HG02943 (cell line): ENCODE results near the gene CYTH1.

Experiments
- ATAC-seq: cut with Tn5 transposase; IDR thresholded peaks from one replicate; pipeline ENCODE4 v1.9.1; 2021; ENCODE audit warnings: mild to moderate bottlenecking, low read depth, moderate library complexity; ENCODE audit not compliant: unreplicated experiment

The CYTH1 gene

DNA sequence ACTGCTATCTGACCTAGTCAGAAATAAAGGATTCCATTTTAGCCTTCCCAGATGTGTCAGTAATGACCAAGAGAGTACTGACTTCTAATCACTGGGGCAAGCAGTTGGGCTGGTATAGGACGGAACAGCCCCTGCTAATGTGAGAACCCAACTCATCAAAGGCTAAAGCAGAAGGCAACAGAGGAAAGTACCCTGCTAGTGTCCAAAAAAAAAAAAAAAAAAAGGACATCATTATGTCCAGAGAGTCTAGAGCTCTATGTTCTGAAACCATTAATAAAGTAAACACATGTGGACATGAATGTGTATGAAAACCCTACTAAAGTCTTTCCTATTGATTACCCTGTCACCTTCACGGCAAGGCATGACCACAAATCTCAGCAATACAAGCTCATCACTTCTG, 85.0 kb downstream of the CYTH1 start:
- ATAC-seq = no peak

DNA sequence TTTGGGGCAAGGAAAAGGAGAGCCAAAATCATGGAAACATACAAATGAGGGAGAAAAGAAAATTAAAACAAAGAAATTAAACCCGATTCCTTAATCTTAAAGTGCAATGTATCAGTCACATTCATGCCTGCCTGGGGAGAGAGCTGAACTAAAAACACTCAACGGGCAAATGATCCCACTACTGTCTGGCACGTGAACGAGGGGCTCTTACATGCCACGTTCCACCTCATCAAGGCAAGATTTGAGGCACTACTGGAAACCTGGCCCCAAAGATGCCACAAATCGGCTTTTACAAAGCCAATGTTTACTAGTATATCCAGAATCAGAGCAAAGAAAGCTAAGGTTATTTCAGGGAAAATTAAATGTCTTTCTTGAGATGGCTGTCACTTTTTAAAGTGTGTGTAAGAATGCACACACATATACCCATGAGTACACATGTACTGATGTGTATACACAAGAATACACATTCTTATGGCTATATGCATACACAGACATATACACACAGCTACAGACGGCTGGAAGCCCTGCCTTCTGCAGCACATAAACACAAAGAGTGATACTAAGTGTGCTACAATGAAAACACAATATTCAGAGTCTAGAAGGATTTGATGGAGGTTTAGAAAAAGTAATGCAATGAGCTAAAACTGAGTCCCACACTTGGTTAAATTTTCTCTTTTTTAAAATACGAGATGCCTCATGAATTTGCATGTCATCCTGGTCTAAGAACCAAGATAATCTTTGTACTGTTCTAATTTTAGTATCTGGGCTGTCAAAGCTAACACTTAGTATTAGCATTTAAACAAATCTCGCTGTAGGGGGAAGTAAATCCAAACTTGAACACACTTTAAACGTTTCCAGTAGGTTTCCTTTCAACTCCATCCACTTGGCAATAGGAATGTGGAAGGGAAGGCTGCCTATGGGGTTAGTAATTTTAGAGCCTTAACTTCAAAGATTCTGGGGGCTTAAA, 85.8 kb downstream of the CYTH1 start:
- ATAC-seq = no peak

- ATAC-seq = no peak
Observed at GRCh38 chr17:78694805-78695531, 87.1 kb downstream of the CYTH1 start.

- ATAC-seq = no peak
Observed at GRCh38 chr17:78693346-78694083, 88.6 kb downstream of the CYTH1 start.

DNA sequence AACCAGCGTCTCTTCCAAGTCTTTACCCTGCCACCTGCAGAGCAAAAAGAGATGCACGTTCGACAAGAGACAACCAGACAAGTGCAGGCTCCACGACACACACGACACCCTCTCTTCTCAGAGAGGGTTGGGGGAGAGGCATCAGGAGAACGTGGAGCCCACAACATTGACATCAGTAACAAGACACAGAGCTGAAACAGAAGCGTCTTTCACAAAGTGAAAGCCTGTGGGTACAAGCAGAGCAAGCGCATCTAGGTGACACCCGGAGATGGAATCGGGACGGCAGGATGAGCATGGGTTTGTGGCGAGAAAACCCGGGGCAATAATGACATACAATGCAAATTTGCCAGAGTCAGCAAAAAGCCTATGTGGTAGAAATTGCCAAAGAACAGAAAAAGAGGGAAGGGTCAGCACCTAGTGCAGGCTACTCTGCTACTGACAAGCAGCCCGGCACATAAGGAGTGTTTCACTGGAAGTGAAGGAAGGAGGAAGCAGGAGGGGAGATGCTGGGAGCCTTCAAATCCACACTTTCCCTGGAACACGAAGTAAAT, 89.5 kb downstream of the CYTH1 start:
- no peak for ATAC-seq

DNA sequence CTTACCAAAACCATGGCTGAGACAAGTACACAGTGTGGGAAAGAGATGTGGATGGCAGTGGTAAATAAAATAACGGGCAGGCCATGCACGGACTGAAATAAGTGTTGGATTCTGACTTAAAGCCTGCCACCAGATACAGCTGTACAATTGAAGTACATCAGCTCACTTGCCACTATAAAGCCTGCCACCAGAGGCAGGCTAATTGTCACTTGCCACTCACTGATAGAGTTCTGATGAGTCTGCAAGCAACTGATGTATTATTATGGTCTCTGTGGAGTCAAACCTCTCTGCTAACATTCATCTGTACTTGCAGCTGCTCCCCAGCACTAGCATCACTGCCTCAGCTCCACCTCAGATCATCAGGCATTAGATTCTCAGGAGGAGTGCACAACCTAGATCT, 93.0 kb downstream of the CYTH1 start:
- no peak for ATAC-seq

DNA sequence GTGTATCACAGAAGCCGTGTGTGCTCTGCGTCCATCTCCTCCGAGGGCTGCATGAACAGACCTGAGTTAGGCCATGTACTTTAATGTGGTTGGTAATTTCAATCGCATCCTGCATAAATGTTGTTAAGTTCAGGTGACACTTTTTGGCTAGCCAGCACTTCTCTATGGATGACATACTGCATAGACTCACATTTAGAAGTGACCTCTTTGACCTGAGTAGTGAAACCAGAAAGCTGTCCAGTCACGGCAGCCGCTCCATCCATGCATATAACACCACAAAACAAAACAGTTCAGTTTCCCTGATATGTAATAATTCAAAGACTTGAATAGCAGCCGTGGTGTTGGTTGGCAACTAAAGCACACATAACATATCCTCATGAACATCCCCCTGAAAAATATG, 94.1 kb downstream of the CYTH1 start:
- ATAC-seq = no peak

GRCh38 chr17:78687125-78687524, 94.9 kb downstream of the CYTH1 start:
- no peak for ATAC-seq

DNA sequence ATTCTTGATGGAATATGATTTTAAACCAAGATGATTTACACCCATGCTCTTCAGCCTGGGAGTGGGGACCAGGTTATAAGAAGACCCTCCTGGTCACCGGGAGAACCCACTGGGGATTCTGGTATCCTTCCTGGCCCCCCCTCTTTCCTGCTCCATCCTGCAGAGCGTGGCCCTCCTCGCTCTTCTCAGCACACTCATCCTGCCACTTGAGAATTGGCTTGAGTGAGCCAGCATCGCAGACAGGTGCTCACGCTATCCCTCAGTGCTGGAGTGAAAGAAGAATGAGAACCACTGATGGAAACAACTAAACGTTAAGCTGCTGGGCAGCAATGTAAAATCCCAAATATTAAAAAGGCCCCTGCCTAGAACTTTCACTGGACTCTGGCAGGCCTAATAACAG, 98.0 kb downstream of the CYTH1 start:
- ATAC-seq = no peak

DNA sequence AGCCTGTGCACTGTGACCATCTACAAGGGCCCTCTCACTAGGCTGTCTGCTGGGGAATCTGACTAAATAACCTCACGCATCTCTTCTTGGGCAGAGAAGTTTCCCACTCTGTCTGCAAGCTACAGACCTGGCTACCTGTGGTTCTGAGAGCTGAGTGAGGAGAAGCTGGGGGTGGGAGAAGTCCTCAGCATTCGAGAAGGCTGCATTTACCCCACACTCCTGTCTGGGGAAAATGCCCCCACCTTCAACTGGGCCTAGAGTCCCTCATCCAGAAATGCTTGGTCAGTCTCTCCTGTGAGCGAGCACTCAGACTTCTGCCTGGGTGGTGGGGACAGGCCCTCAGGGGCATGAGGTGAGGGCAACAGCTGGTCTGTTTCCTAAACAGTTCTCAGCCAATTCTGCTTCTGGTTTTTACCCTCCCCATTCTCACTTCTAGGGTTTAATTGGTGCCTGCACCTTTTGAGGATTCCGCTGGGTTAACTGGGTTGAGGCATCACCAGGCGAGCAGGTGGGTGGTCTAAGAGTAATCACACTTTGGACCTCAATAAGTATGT, 98.6 kb downstream of the CYTH1 start:
- ATAC-seq = no peak

GRCh38 chr17:78682363-78682762, 99.7 kb downstream of the CYTH1 start:
- no peak for ATAC-seq

- no peak for ATAC-seq
Observed at GRCh38 chr17:78680436-78680835, 101.6 kb downstream of the CYTH1 start.

GRCh38 chr17:78679495-78680395, 102.3 kb downstream of the CYTH1 start:
- no peak for ATAC-seq

DNA sequence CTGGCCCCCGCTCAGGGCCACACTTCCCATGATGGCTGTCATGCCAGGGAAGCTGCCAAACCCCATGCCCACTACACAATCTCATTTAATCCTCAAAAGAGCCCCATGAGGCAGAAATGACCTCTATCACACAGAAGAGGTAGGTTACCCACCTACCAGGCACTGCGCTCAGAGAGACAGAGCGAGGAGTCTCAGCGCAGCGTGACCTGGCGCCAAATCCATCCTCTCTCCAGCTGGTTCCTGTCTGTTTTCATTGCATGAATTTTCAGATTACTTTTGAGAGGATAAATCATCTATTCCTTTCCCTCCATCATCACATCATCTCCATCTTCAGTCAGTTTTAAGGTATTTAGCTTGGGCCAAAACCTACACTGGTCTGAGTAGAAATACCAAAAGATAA, 103.4 kb downstream of the CYTH1 start:
- no peak for ATAC-seq

DNA sequence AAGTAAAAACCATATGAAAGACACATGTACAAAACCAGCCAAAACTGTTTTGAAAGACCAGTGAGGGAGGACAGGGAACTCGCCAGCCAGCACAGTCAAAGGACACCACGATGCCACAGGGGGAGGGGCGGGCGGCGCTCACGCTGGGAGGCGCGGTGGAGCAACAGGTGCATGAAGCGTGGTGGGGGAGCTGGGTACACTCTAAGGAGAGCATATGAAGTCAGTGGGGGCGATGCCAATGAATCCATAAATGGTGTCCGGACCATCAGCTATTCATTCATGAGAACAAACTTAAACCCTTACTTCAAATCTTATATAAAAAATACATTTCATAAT, 103.9 kb downstream of the CYTH1 start:
- no peak for ATAC-seq

DNA sequence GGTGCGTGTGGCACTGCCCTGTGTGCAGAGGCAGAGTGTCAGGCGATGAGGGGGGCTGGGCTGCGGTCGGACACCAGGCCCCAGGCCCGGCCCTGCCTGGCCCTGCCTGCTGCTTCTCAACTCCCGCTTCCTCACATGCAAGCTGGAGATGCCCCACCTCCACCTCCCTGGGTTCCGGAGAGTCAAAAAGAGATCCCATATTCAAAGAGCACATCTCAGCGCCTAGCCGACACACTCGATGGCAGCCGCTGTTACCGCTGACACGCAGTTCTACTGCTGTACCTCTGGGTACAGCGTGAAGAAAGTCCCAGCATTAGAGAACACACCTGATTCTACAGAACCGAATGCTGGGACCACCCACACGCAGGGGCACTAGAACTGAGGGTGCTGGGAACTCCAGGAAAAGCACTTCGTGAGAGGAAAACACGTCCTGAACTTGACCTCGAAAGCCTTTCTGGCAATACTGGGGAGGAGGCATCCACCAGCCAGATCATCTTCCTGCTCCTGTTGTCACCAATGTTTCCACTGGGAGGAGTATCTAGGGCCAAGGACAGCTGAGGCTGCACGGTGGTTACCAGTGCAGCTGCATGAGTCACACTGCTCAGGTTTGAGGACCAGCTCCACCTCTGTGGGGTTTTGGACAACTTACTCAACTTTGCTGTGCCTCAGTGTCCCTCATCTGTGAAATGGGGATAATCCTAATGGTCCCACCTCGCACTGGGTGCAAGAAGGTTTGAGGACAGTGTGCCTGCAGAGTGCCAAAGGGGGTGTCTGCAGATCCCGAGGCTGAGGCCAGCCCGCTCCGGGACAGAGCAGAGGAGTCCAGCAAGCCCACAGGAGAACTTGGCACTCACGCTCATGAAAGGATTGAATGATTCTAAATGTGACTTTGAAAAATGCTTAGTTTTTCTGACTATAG, 104.5 kb downstream of the CYTH1 start:
- ATAC-seq = no peak

DNA sequence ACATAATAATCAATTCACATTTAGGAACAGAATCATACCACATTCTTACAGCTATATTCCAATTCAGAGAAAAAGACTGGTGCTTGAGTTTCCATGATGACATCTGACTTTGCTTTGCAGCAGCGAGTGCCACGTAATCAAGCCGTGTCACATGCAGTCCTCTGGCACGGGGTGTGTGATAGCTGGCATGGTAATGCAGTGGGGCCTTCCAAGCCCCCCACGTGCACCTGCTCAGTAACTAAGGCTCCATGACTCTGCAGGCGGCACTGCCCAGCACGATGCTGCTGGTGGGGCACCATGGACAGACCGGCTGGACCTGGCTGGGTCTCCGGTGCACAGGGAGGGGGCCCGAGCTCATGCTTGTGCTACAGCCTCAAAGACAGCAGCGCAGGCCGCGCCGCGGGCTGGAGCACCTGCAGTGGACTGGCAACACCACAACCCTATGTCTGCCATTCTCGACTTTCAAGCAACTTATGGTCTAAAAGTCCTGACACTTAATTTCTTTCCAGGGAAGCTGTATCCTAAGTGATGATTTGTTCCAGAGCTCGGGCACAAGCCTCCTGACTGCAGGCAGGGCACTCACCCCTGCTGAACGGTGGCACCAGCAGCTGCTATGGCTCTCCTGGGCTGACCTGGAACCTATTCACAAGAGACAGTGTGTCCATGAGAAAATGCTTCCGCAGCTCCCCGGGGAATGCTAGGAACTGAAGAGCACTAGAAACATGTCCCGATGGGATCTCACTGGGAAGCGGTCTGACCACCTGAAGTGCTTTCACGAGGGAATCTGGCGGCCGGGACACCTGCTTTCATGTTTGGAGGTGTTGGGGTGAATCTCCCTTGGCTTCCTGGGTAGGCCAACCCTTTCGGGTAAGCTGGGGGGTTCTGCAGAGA, 105.4 kb downstream of the CYTH1 start:
- ATAC-seq = no peak

- ATAC-seq = no peak
Observed at GRCh38 chr17:78675836-78676235, 106.2 kb downstream of the CYTH1 start.
